OCI-LY1 (cell line): ENCODE results near the gene NAV2.

Source experiments
- H2AFZ ChIP-seq: fragments of 200-600 bp; sonication (generic), shearing (Covaris generic); 2 replicates; pipeline ENCODE4 v1.6.0; 2014; ENCODE audit warnings: antibody characterized with exemption, mild to moderate bottlenecking, low read length
- H3F3A ChIP-seq: fragments of 200-600 bp; sonication (generic), shearing (Covaris generic); 2 replicates; pipeline ENCODE4 v1.6.0; 2014; ENCODE audit warnings: mild to moderate bottlenecking, antibody characterized with exemption, low read length, moderate library complexity; ENCODE audit not compliant: insufficient read depth
- H3K27ac ChIP-seq: fragments of 200-600 bp; sonication (generic); 2 replicates; pipeline ENCODE4 v1.5.1; 2014; ENCODE audit warnings: low read length, mixed run types, mild to moderate bottlenecking, low read depth; ENCODE audit not compliant: poor library complexity, severe bottlenecking
- H3K27me3 ChIP-seq: fragments of 200-600 bp; sonication (generic); 2 replicates; pipeline ENCODE4 v1.6.0; 2014; ENCODE audit warnings: antibody characterized with exemption, mild to moderate bottlenecking, low read length, moderate library complexity; ENCODE audit not compliant: insufficient read depth
- H3K36me3 ChIP-seq: fragments of 200-600 bp; sonication (generic); 2 replicates; pipeline ENCODE4 v1.6.1; 2014; ENCODE audit warnings: mild to moderate bottlenecking, antibody characterized with exemption, low read length, moderate library complexity, mixed read lengths; ENCODE audit not compliant: insufficient read depth
- H3K4me1 ChIP-seq: fragments of 200-600 bp; sonication (generic); 2 replicates; pipeline ENCODE4 v1.5.1; 2014; ENCODE audit warnings: mild to moderate bottlenecking, low read length, moderate library complexity; ENCODE audit not compliant: insufficient read depth, severe bottlenecking
- H3K4me2 ChIP-seq: fragments of 200-600 bp; sonication (generic), shearing (Covaris generic); 2 replicates; pipeline ENCODE4 v1.6.1; 2014; ENCODE audit warnings: low read length
- H3K4me3 ChIP-seq: fragments of 200-600 bp; sonication (generic); 2 replicates; pipeline ENCODE4 v1.5.1; 2014; ENCODE audit warnings: low read length, low read depth, mild to moderate bottlenecking, mixed read lengths; ENCODE audit not compliant: poor library complexity, severe bottlenecking
- H3K79me2 ChIP-seq: fragments of 200-600 bp; shearing (Covaris generic); 2 replicates; pipeline ENCODE4 v1.6.1; 2016; ENCODE audit warnings: mixed run types, low read length, mixed read lengths; ENCODE audit not compliant: insufficient read depth
- H3K9ac ChIP-seq: fragments of 200-600 bp; sonication (generic), shearing (Covaris generic); 2 replicates; pipeline ENCODE4 v1.6.1; 2014; ENCODE audit warnings: mild to moderate bottlenecking, low read length, mixed read lengths
- H3K9me2 ChIP-seq: fragments of 200-600 bp; sonication (generic), shearing (Covaris generic); 2 replicates; pipeline ENCODE4 v1.6.1; 2014; ENCODE audit warnings: low read depth, mild to moderate bottlenecking, low read length, mixed read lengths
- H3K9me3 ChIP-seq: fragments of 200-600 bp; shearing (Covaris generic); 2 replicates; pipeline ENCODE4 v1.6.1; 2014; ENCODE audit warnings: low read length, mixed read lengths
- H4K20me1 ChIP-seq: fragments of 200-600 bp; sonication (generic), shearing (Covaris generic); 2 replicates; pipeline ENCODE4 v1.6.0; 2016; ENCODE audit warnings: mild to moderate bottlenecking, low read length; ENCODE audit not compliant: insufficient read depth
- EZH2 ChIP-seq: fragments of 200-600 bp; sonication (generic), shearing (Covaris generic); IDR thresholded peaks from 2 replicates; pipeline ENCODE4 v1.8.0; 2017; ENCODE audit warnings: borderline replicate concordance, mixed run types, mild to moderate bottlenecking, antibody characterized with exemption, low read length, moderate library complexity, mixed read lengths
- TF ChIP-seq, protein P1 (sequence below): fragments of 200-600 bp; sonication (generic), shearing (Covaris generic); IDR thresholded peaks from 2 replicates; pipeline ENCODE4 v1.5.1; 2017; ENCODE audit warnings: mild to moderate bottlenecking, antibody characterized with exemption, low read length, moderate library complexity, mixed read lengths

The NAV2 gene

DNA sequence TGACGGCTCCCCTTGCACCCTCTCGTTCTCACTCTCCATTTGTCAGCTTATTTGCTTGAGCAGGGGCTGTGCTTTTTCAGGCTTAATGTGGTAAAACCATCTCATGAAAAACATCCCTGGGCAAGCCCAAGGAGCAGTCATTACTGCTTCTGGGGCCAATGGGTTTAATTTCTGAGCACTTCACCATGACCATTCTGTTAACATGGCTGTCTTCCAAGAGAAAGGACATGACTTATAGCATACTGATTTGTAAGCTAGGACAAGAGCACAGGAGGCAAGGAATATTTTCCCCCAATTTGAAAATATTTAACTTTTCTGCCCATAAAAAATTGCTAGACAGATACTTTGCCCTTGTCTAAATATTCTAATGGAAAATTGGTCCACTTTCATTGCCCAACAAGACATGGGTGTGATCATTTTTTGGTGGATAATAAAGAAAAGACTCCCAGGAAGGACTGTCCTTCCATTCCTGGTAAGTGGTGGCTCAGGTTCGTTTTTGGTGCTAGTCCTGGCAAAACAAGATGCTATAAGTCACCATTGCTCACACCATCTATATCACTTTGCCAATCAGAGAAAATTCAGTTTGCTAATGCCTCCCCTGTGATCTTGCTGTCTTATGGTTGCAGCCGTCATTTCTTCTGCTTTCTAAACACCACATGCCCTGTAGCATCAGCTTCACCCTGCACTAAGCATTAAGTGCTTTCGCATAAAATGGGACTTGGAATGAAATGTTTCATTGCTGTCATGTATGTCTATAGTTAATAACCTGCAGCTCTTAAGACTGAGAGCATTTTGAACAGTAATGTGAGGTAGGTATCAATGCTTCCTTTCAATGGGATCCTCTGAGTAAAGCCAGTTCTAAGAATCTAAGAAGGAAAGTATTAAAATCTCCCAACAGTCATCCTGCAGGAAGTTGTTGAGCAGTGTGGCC is 339.1 kb downstream of the NAV2 start:
- Histone ChIP-seq H3K4me2 (no peak overlapping the region), H3K9me3 (no peaks in the 10 kb centered on the region)

DNA sequence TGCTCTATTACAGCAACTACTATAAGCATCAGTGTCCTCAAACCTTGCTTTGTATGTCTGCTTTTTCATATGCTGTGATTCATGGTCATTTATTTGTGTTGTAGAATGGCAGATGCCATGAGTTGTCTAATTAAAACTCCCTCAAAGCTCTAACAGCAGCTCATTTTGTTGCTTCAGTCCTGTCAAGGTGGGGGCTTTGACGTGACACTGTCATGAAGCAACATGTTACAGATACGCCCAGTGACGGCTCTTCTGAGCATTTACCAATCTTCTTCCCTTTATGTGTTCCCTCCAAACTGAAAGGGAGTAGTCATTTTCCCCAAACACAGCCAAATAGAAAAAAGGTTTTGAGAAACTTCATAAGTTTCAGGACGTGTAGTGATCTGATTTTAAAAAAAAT is 340.9 kb downstream of the NAV2 start:
- H3K4me2 ChIP-seq = no peak overlapping the region
- H3K9me2 ChIP-seq = no peaks in the 10 kb centered on the region
- no peaks in the 10 kb centered on the region for H3K27me3 ChIP-seq
- TF ChIP-seq, protein P1, sequence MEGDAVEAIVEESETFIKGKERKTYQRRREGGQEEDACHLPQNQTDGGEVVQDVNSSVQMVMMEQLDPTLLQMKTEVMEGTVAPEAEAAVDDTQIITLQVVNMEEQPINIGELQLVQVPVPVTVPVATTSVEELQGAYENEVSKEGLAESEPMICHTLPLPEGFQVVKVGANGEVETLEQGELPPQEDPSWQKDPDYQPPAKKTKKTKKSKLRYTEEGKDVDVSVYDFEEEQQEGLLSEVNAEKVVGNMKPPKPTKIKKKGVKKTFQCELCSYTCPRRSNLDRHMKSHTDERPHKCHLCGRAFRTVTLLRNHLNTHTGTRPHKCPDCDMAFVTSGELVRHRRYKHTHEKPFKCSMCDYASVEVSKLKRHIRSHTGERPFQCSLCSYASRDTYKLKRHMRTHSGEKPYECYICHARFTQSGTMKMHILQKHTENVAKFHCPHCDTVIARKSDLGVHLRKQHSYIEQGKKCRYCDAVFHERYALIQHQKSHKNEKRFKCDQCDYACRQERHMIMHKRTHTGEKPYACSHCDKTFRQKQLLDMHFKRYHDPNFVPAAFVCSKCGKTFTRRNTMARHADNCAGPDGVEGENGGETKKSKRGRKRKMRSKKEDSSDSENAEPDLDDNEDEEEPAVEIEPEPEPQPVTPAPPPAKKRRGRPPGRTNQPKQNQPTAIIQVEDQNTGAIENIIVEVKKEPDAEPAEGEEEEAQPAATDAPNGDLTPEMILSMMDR = no peak
- no peak for TF ChIP-seq EZH2
- no peak overlapping the region for H3K4me3 ChIP-seq
- no peak overlapping the region for H3K9ac ChIP-seq
- no peaks in the 10 kb centered on the region for H3K9me3 ChIP-seq
- H3F3A ChIP-seq = no peaks in the 10 kb centered on the region
- no peaks in the 10 kb centered on the region for H3K79me2 ChIP-seq
- no peak overlapping the region for H2AFZ ChIP-seq
- no peaks in the 10 kb centered on the region for H4K20me1 ChIP-seq
- H3K4me1 ChIP-seq = no peaks in the 10 kb centered on the region
- no peak overlapping the region for H3K27ac ChIP-seq
- no peaks in the 10 kb centered on the region for H3K36me3 ChIP-seq

More for the DNA sequence above, 339.1 kb downstream of the NAV2 start:
- Histone ChIP-seq H3K4me1 (no peaks in the 10 kb centered on the region), H3K4me3 (no peak overlapping the region), H3K9me2 (no peaks in the 10 kb centered on the region), H3K27ac (no peak overlapping the region), H3K36me3 (no peaks in the 10 kb centered on the region), H3K9ac (no peak overlapping the region), H4K20me1 (no peaks in the 10 kb centered on the region), H3K27me3 (no peaks in the 10 kb centered on the region), H3K79me2 (no peaks in the 10 kb centered on the region), H3F3A (no peaks in the 10 kb centered on the region), H2AFZ (no peak overlapping the region)
- TF ChIP-seq, protein P1 = no peak

DNA sequence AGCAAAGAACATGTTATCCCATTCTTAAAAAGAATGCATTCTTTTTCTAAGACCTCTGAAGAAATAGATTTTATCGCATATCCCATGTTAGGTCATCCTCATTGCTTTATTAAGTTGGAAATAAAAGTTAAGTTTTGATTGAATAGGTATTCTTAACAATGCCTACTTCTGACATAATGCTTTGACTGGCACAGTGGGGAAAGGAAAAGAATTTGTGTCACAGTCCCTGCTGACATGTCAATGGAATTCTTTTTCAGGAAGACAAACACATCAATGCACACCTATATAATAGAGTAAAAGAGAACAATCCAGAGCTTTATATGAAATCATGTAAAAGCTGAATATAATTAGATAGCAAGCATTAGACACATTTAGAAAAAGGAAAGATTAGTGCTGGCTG is 341.9 kb downstream of the NAV2 start:
- no peaks in the 10 kb centered on the region for H3K79me2 ChIP-seq
- no peaks in the 10 kb centered on the region for H3K36me3 ChIP-seq
- H3K4me2 ChIP-seq = no peak overlapping the region
- no peaks in the 10 kb centered on the region for H3K4me1 ChIP-seq
- H3K4me3 ChIP-seq = no peak overlapping the region
- TF ChIP-seq, protein P1 = no peak
- TF ChIP-seq EZH2 = no peak
- no peaks in the 10 kb centered on the region for H3K9me2 ChIP-seq
- no peaks in the 10 kb centered on the region for H3K9me3 ChIP-seq
- no peak overlapping the region for H3K9ac ChIP-seq
- H3F3A ChIP-seq = no peaks in the 10 kb centered on the region
- no peaks in the 10 kb centered on the region for H3K27me3 ChIP-seq
- no peak overlapping the region for H2AFZ ChIP-seq
- H3K27ac ChIP-seq = no peak overlapping the region
- H4K20me1 ChIP-seq = no peaks in the 10 kb centered on the region
